Fibroblast of skin of right quadriceps (primary cell): ENCODE results near the gene SVIL.
"Not testable (repeated sequence)": the region's sequence is repeated elsewhere in the genome, so short reads cannot be mapped to it uniquely, and the experiment has no call there.

Experiments
- DNase-seq: peaks from one replicate; pipeline ENCODE4 v3.0.0-alpha.2; 2013

The SVIL gene

DNA sequence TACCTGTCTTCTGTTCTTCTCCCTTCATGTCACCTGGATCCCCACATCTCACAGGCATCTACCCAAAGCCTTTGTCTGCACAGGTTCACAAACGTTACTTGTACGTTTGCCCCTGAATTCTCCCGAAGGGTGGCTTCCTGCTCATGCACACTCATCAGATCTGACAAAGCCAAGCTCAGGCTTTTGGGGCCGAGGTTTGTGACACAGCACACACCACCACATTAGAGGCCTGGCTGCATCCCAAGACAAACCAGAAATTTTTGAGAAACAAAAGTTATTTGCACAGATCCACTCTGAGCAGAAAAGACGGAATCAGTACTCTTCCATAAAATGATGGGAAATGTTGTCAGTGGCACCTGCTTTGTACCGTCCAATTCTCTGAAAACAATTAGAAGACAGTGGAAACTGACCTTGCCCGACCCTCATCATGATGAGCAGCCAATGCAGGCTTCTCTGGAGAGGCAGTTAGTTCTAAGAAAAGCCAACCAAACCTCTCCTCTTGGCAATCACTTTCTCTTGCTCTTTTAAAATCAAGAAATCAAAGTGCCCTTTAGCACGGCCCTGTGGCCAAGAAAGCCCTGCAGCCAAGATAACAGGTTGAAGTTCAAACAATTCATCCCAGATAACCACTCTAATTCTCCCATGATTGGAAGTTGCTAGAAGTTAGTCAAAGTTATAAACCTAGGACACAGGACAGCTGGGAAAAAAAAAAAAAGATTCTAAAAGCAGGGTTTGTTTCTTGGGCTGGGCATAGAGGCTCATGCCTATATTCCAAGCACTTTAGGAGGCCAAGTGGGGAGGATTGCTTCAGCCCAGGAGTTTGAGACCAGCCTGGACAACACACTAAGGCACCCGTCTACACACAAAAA lies 13.6 kb upstream of the SVIL start:
- peak; percentile 56 for DNase-seq

DNA sequence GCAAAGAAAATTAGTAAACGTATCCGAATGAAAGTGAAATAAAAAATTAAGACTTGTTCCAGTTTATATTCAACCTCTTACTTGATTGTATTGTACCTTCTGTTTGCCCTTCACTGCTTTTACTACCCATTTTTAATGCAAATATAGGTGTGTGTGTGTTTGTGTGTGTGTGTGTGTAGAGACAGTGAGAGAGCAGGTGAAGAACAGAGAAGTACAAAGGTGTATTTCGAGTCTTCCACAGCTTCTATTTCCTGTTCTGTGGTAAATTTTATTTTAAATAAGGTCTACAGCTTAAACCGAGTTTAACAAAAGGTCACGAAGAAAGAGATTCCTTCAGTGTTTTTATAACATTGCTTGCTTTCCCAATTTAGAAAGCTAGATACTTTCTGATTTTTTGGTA lies 12.7 kb upstream of the SVIL start:
- no peak for DNase-seq

DNA sequence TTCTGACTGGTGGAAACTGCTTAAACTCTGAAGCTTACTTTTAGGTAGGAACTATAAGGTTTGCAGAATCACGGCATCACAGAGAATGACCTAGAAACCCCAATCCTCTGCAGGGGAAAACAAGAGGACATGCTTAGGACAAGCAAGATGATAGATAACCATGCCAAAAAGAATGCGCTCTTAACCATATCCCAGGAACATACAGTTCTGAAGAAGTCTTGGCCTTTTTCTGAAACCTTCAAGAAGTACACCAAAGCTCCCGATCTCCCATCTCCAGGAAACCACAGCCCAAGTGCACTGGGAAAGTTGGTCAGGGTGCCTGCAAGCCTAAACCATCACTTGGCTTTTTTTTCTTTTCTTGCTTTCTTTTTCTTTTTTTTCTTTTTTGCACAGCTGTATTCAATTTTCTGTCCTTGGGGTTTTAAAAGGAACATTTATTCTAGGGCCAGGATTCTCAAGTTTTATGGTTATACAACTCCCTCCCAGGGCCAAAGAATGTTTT lies 12.2 kb upstream of the SVIL start:
- DNase-seq: peak; percentile 72

DNA sequence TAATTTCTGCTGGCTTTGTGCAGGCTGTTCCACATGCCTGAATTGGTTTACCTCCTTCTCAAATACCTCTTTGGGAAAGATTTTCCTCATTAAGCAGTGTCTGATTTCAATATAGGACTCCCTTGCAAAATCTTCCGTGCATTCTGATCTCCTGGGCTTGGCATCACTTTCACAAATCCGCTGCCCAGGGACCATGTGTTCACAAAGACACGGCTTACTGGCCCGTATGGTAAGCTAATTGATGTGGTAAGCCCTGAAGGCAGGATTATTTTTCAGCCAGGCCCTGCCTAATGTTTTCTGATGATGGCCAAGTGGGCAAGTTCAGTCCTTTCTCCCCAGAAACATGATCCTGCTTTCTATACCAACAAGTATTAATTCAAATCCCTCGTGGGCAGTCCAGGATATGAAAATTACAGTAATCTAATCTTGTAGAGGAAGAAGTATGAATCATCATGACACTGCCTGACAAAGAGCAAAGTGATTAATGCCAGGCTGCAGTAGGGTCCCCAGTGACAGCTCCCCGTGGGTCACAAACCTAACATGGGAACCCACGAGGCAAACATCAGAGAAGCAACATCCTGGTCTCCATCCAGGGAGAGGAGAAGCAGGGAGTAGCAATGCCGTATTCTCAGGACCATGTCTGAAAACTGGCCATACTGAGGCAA lies 11.6 kb upstream of the SVIL start:
- peak; percentile 54 for DNase-seq

DNA sequence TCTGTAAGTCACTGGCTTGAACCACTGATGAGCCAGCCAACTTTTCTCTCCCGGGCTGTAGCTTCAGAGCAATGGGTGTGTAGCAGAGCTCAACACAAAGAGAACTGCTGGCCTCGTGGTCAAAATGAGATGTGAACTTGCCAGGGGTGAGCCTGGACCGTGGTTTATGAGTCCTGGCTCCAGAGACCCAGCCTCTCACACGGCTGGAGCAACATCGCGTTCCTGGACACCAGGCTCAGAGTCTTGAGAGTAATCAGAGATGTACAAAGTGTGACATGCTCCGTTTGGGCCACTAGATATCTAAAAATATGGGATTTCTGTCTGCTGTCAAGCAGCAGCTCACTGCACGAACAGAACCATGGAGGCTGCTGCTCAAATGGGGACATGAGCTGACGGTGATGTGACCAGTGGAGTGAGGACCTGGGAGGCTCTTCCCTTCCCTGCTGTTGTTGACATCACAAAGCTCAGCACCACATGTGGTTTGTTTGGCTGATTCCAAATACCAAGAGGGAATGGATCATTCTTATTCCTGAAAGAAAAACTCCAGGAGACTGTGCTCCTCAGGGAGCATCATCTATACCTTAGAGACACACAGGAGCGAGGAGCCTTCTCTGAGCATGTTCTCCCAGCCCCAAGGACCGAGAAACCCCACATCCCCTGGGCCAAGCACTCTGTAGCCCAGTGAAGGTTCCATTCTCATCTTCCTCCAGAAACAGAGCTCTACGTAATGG lies 9.2 kb upstream of the SVIL start:
- DNase-seq: no peak

DNA sequence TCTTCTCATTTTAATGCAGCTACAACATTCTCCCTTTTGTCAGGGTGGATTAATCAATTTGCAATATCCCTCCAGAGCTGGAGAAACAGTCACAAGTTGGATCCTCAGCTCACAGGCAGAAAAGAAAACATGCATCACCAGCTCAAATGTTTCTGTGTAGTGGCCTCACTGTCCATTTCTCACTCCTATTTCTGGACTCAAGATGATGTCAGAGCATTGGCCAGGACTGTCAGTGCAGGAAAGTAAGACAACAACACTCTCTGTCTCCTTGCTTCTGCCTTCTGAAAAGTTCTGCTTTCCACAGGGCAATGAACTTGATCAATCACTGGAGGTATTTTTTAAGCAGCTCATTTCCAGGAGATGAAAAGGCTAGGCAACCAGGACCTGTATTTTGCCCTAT lies 8.2 kb upstream of the SVIL start:
- DNase-seq: no peak

DNA sequence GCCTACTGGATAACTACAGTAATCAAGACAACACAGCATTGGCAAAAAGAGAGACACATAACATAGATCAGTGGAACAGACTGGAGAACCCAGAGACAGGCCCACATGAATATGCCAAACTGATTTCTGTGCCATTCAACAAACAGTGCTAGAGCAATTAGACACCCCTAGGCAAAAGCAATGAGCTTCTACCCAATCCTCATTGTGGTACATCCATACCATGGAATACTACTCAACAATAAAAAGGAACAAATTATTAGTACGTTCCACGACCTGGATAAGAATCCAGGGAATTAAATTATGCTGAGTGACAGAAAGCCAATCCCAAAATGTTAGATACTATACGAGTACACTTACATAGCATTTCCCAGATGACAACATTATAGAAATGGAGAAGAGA lies 2.8 kb upstream of the SVIL start:
- no peak for DNase-seq

DNA sequence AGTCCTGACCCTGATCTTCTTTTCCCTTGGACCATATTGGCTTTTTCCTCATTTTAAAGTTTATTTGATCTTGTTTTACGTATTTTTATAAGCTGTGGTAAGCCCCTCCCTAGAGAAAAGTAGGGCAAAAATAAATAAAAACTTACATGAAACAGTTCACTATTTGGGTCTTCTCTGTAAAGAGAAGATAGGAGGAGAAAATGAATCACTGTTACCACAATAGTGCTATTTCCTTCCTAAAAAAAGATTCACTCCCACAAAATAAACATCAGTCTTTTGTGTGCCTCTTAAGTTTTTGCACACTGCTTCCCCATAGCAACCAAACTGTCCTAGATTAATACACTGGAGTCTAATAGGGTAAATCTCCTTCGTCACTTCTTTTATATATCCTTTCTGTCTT lies 1.4 kb upstream of the SVIL start:
- peak; percentile 72 for DNase-seq

DNA sequence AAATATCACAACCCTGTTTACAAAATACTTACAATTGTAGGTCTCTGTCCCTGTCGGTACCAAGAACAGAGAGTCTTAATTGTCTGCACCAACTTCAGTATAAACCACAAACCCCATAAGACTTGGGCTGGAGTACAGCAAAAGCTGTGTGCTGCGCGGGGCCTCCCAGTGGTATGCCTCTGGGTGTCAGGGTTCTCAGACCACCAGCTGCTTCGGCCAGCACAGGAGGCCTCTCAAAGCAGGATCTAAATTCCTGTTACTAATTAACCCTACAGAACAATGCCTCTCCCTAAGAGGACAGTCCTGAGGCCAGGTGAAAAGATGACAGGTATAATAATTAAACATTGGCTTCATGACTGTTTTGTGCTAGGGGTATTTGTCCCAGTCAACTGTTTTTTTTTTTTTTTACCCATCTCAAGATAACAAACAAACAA lies 957 bp upstream of the SVIL start:
- DNase-seq: no peak

DNA sequence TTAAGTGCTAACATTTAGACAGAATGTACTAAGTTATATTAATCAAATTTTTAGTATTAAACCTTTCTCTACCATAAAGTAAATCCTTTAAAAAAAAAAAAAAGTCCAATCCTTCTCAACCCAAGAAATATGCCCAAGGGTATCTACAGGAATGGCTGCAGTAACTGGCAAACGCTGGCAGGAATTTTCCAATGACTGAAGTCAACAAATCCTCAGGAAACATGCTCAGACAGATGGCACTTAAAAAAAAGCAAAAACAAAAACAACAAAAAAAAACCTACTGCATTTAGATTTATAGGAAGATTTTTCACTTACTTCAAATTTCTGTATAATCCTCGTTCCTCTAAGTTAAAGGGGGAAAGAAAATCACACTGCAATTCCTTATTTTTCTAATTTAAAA lies 666 bp downstream of the SVIL start:
- no peak for DNase-seq

DNA sequence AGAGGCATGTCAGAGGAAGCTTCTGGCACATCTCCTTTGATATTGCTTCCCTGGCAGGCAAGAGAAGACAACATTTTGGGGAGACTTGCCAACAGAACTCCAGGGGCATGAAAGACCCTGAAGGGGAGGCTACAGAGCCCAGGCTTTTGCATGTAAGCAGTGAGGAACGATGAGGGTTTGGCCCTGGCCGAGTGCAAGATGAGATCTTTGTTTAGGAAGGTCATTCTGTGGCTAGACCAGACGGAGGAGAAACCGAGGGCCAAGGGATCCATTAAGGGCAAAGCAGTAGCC lies 3.8 kb downstream of the SVIL start:
- DNase-seq: no peak

DNA sequence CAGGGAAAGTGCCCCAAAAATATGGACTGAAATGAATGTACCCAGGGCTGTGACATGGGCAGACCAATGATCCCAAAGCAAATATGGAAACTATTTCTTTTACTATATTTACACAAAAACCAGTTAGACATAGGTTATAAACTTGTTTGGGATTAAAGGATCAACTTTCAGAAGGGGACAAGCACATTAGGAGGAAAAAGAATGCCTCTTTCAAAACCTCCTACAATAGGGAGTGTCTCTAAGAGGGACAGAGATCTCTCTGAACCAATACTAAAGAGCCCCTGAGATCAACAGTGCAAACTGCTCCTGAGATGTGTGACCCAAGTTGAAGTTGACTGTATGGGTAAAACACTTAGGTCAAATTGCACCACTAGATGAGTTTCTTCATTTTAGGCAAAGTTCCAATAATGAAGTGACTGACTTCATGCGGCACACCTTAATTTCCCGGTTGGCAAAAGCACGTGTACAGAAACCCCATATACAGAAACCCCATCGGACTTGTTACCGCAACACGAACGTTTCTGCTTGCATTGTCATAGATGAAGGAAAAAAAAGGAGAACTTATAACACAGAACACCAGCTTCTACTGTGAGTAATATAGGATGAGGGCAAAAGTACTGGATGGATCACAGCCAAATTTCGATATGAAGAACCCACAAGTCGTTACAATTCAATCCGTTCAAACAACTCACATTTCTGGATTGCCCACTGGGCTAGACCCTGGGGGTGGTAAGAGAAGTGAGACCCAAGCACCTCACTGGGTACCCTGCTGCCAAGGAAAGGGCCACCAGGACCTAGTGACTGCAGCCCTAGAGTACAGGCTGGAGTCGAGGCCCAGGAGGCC lies 4.3 kb downstream of the SVIL start:
- no peak for DNase-seq

DNA sequence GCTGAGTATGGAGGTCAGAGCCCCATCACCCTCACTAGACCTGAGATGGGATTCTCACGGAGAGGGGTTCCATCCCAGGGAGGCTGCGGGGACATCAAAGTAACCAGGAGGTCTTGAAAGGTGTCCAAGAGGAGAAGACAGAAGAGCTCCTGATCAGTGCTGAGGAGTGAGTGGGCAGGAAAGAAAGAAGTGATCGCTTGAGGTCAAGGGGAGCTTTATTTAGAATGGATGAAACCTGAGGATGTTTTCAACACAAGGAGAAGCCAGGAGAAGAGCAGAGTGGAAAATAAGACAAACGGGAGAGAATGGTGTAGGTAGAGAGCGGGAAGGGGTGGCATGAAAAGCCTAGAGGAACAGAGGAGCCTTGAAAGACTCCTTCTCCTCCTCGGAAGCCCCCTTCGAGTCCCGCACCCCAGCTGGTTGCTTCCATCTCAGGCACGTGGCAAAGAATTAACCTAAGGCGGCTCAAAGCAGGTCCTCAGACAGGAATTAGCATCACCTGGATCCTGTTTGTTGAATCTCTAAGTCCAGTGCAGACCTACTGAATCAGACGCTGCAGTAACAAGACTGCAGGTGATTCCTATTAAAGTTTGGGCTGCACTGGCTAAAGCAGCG lies 5.8 kb downstream of the SVIL start:
- no peak for DNase-seq

DNA sequence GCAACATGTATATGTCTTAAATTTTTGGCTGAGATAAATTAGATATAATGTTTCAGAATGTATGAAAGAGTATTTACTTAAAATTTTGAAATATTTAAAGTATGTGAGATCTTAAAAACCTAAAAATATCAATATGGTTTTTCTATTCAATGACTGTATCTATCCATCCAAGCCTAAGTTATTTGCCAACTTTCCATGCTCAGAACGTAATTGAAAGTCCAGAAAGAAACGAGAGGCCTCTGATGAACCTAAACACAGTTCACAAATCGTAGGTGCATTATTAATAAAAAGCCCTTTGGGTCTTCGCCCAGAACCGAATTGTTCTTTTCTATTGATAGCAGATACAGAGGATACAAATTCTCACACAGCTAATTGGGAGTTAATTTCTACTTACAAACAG lies 6.5 kb downstream of the SVIL start:
- DNase-seq: no peak

DNA sequence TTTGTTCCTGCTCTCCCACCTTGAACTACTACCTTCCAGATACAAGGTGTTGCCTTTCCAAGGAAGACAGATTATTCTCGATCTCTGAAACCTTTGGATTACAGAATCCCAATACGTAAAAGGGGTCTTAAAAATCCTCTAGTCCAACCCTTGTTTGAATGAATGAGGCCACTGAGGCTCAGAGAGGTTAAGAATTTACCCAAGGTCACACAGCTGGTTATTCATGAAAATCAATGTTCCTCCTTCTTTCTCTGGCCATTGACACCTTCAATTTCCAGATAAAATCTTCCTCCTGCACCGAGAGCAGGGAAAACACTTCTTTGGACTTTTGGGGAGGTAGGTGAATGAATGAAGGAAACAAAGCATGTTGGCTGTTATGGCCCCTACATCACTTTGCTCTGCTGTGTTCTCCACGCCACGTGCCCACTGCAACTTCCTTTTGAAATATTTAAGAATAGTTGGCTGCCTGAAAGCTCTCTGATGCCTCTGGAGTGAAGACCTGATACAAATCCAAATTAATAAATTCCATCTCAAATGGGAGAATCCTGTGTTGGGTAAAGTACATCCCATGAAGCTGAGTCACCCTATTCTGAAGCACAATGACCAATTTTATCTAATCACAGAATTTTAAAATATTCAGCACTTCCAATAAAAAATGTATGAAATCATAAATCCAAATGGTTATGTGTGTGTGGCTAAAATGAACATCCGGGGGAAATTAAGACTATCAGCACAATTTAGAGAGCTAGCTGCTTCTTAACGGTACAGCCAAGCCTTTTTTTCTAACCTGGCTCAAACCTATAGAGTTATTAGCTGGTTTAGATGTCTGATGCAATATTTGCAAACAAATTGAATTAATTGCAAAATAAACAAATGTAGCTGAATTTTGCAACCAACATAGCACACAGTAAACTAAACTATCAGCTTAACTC lies 7.3 kb downstream of the SVIL start:
- DNase-seq: peak; percentile 69

DNA sequence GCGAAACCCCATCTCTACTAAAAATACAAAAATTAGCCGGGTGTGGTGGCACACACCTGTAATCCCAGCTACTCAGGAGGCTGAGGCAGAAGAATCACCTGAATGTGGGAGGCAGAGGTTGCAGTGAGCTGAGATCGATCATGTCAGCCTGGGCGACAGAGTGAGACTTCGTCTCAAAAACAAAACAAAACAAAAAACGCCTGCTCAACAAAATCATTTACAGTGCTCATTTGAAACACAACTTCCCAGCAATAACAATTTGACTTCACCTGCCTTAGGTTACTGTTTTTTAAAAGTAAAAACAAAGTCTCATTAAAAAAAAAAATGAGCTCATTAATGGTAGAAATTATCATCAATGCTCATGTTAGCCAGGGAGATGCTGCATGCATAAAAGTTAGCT lies 10.4 kb downstream of the SVIL start:
- DNase-seq: not testable (repeated sequence)

DNA sequence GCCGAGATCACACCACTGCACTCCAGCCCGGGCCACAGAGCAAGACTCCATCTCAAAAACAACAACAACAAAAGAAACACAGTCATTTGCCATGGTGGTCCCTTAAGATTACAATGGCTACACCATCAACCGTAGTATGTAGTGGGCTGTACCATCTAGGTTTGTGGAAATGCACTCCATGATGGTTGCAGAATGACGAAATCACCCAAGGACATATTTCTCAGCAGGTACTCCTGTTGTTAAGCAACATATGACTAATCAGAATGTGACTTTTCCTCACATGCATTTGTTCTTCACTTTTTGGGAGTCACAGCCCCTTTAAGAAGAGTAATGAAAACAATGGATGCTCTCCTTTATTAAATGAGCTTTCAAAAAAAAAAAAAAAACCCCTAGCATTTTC lies 11.0 kb downstream of the SVIL start:
- DNase-seq: no peak

DNA sequence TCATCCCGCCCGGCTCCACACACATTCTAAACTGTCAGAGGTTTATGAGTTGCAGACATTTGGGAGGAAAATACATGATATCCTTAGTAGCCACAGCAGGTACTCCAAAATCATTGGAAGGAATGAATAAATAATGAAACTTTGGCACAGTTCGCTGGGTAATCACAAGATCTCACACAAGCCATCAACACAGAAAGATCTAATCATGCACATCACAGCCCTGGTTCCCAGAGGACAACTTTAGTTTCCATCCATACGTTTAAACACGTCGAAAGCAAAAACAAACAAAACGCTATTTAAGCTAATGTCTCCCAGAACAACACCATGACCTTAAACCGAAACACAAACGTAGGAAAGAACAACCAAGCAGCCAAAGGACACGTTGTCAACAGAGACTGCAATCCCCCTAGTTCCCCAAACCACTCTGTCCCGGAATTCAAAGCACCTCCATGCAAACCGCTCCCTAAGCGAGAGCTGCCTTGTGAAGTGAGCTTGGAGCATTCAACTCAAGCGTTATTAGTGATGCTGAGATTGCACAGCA lies 12.3 kb downstream of the SVIL start:
- no peak for DNase-seq

DNA sequence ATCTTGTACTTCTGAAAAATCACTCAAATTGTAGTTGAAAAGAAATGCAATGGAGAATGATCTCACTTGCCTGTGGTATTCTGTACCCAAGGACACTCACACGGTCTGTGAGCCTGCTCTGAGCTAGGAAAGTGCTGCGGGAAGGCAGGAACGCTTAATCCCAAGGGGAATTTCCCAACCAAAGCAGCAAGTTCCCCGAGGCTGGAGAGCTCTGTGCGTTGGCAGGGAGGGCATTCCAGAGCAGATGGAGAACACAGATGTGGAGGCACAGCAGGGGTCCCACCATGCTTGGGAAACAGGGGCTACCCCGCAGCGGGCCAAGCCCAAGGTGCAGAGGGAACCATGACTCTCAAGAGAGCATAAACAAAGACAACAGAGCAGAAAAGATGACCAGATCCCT lies 13.6 kb downstream of the SVIL start:
- peak; percentile 65 for DNase-seq

DNA sequence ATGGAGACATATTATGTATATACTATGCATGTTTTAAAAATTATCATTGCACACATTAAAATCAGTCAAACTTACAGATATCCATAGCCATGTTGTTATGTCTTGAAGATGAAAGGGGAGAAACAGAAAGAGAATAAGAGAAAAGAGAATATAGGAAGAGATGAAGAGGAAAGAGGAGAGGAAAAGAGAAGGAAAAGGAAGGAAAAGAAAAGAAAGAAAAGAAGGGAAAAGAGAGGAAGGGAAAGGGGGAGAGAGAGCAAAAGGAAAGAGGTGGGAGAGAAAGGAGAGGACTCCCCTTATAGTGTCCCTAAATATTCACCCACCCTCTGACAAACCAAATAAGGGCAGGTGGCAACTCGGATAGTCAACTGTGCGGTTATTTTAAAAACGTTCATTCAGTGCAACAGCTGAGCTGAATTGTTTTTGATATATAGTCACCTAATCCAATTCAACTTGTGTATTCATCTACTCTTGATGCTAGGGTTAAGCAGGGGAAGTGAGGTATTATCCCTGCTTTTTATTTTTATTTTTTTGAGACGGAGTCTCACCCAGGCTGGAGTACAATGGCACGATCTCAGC lies 14.6 kb downstream of the SVIL start:
- no peak for DNase-seq

DNA sequence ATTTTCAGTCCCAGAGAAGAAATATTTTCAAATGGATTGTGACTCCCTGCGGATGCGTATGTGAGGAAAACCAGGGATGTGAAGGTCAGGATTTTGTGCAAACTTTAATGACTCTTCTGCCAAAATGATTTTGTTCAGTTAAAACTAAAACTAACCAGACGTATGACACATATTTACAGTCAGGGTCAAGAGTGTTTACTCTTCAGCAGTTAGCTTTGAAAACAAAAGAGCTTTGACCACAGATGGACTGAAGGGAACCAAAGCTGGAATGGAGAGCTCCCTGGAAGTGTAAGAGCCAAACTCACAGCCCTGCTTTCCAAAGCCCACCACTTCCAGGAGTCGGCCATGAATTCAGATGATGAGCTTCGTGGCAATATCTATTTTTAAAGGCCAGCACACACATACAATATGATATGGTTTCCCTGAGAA lies 15.5 kb downstream of the SVIL start:
- no peak for DNase-seq
